ENCODE data around the gene DOP1B.
"Not testable (repeated sequence)": the region's sequence is repeated elsewhere in the genome, so short reads cannot be mapped to it uniquely, and the experiment has no call there.

DOP1B gene

DNA sequence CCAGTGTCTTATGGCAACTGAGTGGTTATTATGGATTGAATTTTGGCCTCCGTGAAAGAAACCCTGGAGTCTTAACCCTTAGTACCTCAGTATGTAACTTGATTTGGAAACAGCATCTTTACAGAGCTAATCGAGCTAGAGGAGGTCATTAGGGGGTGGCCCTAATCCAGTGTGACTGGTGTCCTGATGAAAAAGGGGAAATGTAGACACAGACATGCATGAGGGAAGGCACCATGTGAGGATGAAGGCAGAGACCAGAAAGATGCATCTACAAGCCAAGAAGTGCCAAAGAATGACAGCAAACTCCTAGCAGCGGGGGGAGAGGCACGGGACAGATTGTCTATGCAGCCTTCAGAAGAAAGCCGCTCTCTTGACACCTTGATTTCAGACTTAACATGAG is 14.7 kb downstream of the DOP1B start:
- no peak for DNase-seq (ENCODE audit: low read depth in 2 of 2)

DNA sequence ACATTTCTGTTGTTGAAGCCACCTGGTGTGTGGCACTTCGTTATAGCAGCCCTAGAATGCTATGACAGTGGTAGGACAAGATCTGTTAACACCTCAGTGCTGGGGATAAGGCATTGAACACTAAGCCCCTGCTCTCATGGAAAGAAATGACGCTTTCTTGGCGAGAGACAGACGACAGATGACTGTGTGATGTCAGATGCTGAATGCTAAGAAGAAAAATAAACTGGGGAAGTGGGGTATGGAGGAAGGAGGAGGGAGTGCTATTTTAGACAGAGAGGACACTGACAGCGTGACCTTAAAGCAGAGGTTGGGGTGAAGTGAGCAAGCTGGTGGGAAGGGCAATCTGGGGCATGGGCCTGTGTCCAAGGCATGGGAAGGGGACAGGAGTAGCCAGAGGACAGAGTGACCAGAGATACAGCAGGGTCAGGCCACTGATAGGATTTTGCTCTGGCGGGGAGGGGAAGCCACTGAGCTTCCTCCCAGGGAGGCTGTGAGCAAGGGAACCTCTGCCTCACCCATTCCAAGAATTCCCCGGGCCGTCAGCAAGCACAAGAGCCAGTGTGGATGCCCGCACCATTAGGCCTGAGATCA is 15.2 kb downstream of the DOP1B start:
- DNase-seq (ENCODE audit: low read depth in 2 of 2): no peak

DNA sequence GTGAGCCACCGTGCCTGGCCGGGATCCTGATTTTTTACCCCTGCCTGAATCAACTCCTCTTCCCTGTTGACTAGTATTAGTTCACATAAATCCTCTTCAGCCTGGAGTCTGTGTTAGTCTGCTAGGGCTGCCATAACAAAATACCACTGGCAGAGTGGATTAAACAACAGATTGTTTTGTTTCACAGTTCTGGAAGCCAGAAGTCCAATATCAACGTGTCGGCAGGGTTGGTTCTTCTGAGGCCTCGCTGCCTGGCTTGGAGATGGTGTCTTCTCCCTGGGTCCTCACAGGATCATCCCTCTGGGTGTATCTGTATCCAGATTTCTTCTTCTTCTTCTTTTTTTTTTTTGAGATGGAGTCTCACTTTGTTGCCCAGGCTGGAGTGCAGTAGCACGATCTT is 18.2 kb downstream of the DOP1B start:
- no peak for DNase-seq (ENCODE audit: low read depth in 2 of 2)

DNA sequence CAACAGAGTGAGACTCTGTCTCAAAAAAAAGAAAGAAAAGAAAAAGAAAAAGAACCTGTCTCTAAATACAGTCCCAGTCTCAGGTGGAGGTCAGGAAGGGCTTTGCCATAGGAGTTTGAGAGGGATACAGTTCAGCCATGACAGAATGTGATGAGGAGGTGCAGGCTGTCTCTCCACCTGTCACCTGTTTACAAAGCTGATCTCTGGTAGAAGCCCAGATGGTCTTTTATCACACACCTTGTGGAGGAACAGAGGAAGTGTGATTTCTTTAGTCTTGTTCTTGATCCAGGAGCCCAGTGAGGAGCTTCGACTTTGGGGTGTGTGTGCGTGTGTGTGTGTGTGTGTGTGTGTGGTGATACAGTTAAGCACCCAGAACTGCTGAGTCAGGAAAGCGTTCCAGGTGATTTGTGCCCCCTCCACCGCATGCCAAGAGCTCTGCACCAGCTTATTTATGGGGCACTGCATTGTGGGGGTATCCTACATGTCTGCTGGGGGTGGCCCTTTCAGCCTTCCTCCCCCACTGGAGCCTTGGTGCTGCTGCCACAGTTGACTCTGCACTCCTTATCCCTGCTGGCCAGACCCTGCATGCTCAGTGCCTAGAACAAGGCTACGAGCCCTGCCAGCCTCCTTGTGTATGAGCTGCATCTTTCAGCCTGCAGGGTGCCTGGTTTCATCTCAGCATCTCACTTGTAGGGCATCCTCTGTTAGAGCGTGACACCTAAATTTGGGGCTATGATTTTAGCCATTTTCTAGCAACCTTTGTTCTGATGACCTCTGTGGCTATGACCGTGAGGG is 19.3 kb downstream of the DOP1B start:
- no peak for DNase-seq (ENCODE audit: low read depth in 2 of 2)

DNA sequence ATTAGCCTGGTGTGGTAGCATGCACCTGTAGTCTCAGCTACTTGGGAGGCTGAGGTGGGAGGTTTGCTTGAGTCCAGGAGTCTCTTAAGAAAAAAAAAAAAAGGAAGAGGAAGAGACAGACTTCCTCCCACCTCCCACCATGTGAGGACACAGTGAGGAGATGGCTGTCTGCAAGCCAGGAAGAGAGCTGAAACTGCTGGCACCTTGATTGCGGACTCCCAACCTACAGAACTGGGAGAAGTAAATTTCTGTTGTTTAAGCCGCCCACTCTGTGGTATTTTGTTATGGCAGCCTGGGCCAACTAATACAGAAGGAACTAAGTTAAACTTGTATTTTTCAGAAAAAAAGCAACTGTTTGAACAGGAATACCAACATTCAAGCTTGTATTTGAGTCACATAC is 21.7 kb downstream of the DOP1B start:
- DNase-seq (ENCODE audit: low read depth in 2 of 2): no peak

DNA sequence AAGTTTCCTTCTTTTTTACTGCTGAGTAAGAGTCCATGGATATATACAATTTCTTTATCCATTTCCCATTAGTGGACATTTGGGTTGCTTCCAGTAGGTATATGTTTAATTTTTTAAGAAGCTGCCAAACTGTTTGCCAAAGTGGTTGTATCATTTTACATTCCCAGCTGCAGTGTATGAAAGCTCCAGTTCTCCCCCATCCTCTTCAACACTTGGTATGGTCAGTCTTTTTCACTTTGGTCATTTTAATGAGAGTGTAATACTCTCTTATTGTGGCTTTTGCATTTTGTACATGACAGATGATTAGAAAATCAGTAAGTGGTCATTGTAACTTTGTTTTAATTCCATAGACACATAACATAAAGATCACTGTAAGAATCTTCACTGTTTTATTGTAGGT is 22.5 kb downstream of the DOP1B start:
- no peak for DNase-seq (ENCODE audit: low read depth in 2 of 2)

DNA sequence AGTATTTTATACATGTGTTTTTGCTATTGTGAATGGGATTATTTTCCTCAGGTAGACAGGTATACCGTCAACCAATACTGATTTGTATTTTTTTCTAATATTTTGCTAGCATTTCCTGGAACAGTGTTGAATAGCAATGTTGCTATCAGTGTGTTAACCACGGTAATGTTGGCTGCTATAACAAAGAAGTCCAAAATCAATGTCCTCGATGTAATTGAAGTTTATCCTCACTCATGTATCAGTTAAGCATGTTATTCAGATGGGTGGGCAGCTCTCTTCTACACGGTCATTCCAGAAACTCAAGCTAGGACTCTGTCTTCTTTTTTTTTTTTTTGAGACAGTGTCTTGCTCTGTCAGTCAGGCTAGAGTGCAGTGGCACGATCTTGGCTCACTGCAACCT is 24.3 kb downstream of the DOP1B start:
- no peak for DNase-seq (ENCODE audit: low read depth in 2 of 2)

DNA sequence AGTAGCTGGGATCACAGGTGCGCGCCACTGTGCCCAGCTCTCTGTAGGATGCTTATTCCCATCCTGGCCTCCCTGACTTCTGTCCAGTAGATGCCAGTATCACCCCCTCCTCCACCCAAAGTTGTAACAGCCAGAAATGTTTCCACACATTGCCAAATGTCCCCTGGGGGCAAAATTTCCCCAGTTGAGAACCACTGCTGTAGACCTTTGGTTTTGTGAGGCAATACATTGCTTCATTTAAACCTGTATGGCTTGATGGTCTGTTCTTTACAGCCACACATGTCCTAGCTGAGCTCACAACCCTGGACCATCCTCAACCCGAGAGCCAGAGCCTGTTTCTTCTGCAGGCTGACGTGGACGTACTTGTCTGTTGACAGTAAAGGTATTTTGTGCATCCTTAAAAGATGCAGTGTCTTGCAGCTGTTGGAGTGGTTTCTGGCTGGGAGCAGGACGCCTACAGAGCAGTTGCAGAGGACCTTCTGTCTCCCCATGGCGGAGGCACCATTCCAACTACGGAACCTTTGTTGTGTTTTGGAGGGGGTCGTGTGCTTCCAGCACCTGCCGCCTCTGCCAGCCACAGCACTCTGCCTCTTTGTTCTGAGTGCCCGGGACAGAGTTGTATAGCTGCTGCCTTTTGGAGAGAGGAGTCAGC is 26.6 kb downstream of the DOP1B start:
- no peak for DNase-seq (ENCODE audit: low read depth in 2 of 2)

DNA sequence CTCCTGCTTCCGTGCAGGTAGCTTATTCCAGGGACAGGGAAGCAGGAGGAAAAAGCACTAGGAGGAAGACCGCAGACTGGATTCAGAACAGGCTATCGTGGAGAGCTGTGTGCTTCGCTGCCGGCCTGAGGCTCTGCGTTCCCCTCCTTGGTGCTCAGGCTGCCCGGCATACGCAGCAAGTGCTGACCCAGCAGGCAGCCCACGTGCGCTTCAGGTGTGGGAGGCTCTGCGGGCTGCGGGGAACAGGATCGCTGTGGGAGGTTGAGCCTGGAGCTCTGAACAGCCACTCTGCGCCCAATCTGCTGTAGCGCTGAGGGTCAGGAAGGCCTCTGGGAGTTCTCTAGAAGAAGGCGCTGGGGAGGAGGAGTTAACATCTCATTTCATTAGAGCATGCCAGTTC is 27.9 kb downstream of the DOP1B start:
- no peak for DNase-seq (ENCODE audit: low read depth in 2 of 2)

DNA sequence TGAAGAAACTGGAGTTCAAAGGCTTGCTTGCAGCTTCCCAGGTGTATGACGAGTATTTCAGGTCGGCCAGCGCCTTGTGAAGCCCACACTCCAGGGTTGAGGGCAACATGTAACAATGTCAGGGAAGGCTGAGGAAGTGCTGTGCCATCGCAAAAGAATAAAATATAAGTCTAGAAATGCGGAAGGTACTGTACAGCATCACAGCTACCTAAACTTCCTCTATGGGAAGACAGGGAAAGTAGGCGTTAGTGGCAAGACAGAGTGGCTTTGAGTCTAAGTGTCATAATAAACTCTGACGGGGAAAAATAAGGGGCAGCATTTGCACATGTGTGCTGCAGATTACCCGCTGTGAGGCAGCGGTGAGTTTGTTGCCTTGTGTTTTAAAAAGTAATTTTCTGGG is 28.9 kb downstream of the DOP1B start:
- DNase-seq (ENCODE audit: low read depth in 2 of 2): no peak

DNA sequence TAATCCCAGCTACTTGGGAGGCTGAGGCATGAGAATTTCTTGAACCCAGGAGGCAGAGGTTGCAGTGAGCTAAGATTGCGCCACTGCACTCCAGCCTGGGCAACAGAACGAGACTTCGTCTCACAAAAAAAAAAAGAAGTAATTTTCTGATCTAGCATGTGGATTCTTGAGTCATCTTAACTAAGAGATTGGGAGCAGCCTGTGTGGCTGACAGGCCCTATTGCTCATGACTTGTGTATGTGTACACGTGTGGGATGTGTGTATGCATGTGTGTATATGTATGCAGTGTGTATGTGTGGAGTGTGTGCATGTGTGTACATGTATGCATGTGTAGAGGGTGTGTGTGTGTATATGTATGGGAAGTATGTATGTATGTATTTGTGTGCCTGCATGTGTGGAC is 29.5 kb downstream of the DOP1B start:
- no peak for DNase-seq (ENCODE audit: low read depth in 2 of 2)

DNA sequence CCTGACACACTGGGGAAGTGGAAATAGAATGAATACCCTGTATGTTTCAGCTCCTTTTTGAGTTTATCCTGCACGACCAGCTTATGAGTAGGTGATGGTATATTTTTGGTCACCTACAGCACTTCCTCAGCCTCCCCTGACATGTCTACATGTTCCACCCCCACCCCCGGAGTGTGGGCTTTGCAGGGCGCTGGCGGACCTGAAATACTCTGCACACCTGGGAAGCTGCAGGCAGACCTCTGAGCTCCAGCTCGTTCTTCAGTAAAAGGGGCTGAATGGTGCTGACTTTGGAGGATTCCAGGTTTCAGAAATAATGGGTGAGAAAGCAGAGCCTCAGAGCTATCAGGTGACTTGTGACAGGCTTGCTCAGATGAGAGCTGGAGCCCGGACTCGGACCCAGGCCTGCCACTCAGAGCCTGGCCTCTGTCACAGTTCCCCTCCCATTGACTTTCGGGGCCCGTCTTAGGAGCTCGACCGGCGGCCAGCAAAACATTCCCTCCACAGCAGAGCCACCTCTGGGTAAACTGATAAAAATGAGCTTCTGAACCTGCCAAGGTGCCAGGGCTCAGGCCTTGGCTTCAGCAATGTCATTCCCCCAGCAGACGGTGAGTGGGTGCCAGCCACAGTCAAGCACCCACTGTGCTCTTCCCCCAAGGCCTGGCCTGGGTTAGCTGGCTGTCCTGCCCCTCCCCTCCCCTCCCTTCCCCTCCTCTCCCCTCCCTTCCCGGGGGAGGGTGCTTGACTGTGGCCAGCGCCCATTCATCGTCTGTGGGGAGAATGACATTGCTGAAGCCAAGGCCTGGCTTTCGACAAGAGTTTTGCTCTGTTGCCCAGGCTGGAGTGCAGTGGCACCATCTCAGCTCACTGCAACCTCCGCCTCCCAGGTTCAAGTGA is 30.1 kb downstream of the DOP1B start:
- DNase-seq (ENCODE audit: low read depth in 2 of 2): no peak

DNA sequence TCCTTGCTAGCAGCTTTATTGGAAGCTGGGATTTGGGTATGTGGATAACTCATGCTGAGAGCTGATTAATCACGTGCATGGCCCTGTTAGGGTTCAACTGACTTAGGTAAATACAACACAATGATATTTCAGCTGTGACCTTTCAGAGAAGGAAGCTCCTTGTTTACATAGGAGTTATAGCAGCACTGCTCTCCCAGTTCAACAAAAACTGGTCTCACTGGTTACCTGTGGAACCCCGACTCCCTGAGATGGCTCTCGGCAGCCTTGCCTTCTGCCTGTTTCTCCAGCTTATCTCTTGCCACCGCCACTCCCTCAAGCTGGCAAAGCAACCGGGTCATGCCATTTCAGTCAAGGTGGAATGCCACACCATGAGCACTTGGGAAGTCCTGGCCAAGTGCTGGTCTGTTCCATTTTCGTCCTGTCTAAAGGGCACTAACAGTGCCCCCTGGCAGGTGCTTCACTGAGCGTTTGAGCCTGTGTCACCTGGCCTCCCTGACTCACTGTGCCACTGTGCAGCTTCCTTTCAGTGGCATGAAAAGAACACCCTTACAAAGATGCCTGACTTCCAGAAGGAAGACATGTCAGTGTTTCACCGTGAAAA is 31.6 kb downstream of the DOP1B start:
- DNase-seq (ENCODE audit: low read depth in 2 of 2): no peak

DNA sequence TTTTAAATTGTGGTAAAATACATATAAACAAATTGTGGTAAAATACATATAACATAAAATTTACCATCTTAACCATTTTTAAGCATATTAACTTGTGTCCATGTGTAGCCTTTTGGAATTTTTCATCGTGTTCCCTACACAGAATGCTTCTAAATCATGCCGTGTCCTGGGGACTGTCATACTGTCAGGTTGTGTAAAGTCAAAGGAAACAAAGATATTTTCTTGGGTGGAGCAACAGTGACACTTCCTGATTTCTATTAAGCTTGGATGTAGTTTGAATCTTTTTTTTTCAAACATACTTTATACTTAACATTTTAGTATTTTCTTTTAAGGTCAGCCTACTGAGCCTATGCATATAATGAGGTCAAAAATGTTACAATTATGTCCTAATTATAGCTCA is 32.3 kb downstream of the DOP1B start:
- DNase-seq (ENCODE audit: low read depth in 2 of 2): no peak

DNA sequence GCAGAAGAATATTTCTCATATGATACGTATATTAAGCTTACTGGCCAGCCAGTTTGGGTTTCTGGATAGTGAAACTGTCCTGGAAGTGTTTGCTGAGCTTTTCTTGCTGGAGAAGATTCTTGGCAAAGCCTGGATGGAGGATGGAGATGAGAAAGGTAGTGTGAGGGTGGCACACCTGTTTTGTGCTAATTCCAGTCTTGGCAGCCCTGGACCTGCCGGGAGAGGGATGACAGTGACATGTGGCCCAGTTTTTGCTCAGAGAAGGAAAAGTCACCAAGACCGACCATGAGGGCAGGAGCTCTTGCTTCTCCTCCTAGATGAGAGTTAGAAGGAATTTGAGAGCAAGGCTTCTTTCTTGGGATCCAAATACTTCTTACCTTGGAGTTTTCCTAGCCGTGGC is 34.1 kb downstream of the DOP1B start:
- DNase-seq (ENCODE audit: low read depth in 2 of 2): no peak

DNA sequence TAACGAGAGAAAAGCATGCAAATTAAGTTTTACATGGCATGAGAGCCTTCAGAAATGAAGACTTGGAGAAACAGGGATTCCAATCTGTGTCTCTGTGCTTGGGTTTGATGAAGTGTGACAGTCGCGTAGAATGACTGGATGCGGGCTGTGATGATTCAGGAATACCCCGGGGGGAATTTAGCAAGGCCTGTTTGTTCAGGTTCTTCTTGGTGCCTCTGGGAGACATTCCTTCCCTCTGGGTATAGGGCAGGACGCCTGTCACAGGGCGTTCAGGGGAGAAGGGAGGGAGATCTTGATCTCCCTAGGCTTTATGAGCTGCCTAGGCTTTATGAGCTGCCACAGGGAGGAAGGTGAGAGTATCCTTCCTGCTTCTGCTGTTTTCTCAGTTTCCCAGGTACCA is 36.6 kb downstream of the DOP1B start:
- no peak for DNase-seq (ENCODE audit: low read depth in 2 of 2)

DNA sequence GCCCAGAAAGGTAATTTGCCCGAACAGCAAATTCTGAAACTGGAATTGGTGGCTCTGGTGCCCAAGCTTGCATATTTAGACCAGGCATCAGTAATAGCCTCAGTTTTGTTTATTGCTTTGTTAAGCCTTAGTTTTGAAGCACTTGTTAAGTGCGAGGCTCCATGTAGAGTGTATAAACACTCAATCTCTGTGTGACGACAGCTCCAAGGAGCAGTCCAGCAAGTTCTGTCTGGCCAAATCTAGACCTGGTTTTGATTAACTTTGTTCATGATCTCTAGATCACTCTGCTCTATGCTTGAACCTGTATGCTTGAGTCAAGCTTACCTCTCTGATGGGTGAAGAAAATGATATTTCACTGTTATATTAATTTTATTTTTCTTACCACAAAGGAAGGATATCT is 37.4 kb downstream of the DOP1B start:
- no peak for DNase-seq (ENCODE audit: low read depth in 2 of 2)

DNA sequence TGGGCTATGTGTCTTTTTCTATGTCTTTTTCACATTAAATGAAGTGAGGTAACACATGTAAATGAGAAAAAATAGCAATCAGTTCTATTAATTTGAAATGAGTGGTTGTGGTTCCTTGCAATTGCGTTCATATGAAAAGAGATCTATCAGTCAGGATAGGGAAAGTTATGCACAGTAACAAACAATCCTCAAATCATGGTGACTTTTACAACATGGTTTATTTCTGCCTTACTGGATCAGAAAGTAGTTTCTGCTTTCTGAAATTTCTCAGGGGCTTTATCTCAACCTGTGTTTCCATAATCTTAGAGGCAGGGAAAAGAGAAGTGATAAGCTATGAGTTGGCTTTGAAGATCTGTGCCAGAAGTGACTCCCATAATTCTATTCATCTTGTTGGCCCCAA is 39.0 kb downstream of the DOP1B start:
- no peak for DNase-seq (ENCODE audit: low read depth in 2 of 2)

DNA sequence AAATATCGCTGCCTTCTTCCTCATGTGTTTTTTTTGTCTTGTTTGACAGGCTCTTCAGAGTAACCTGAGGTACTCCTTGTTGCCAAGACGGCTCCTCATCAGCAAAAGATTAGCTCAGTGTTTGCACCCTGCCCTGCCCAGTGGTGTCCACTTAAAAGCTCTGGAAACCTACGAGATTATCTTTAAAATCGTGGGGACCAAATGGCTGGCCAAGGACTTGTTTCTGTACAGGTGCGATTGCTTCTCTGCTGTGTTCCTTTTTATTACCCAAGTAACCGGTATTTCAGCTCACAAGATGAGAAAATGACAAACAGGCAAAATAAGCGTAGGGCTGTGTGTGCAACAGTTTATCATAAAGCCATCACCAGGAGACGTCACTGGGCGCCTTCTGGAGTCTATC is 42.4 kb downstream of the DOP1B start:
- DNase-seq (ENCODE audit: low read depth in 2 of 2): no peak

DNA sequence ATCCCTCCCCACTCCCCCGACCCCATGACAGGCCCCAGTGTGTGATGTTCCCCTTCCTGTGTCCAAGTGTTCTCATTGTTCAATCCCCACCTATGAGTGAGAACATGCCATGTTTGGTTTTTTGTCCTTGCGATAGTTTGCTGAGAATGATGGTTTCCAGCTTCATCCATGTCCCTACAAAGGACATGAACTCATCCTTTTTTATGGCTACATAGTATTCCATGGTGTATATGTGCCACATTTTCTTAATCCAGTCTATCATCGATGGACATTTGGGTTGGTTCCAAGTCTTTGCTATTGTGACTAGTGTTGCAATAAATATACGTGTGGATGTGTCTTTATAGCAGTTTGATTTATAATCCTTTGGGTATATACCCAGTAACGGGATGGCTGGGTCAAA is 43.0 kb downstream of the DOP1B start:
- not testable (repeated sequence) for DNase-seq (ENCODE audit: low read depth in 2 of 2)

DNA sequence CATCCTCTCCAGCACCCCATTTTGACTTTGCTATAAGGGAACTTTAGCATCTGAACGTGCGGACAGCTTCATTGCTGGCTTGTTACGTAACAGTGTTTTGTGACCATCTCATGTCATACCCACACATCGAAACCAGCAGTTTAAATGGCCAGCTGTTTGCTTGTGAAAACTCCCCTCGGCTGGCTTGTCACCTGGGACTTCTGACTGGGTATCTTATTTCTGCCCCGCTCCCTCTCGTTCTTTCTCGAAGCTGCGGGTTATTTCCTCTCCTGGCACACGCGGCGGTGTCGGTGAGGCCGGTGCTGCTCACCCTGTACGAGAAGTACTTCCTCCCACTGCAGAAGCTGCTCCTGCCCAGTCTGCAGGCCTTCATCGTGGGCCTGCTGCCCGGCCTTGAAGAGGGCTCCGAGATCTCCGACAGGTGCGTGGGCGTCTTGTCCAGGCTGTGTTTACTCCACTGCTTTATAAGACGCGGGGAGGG is 43.5 kb downstream of the DOP1B start:
- DNase-seq (ENCODE audit: low read depth in 2 of 2): no peak
